ENCODE measurements around the gene FAM110D. TPM values are rescaled to one million over a fixed set of nuclear protein-coding genes. Genes with fewer than 3 reads are reported as not detected.

FAM110D gene
- total and polyA plus RNA-seq, 2 experiments from 2014 or later = 0.24 to 0.39 TPM

GRCh38 chr1:26111530-26112406 lies 47.1 kb upstream of the FAM110D start, which contains the start of gene PDIK1L:
TSS of gene PDIK1L (plus strand) at chr1:26111824. CDS start at chr1:26114309, 2,485 bp downstream.
- Mint-ChIP-seq H3K36me3 (ENCODE audit: low read depth) (peaks cover 4% of the 10 kb centered on the region), H3K9me3 (no peaks in the 10 kb centered on the region; the same call in 2 of the 3 replicates), H3K27me3 (ENCODE audit: insufficient read depth, low read depth, poor library complexity) (peaks cover 9% of the 10 kb centered on the region), H3K27ac (peak within 1 kb of the TSS; percentile 96), H3K4me3 (peak within 1 kb of the TSS; percentile 89), H3K4me1 (peaks cover 18% of the 10 kb centered on the region)
- no peaks in the 10 kb centered on the region; the same call in 1 of the 2 replicates for H3K79me2 ChIP-seq (replicated peaks; ENCODE audit: insufficient read depth)
- peak within 1 kb of the TSS; percentile 98 for H2AFZ ChIP-seq
- H3K4me3 ChIP-seq = peak within 1 kb of the TSS; percentile 98
- 0 out of 2 replicates have a peak, but pooled peaks cover 7% of the 10 kb centered on the region for H4K20me1 ChIP-seq (replicated peaks; ENCODE audit: insufficient read depth)
- ATAC-seq = peak; percentile 88
- no peaks in the 10 kb centered on the region; the same call in 1 of the 2 replicates for H3K36me3 ChIP-seq (ENCODE audit: insufficient read depth)
- peaks cover 16% of the 10 kb centered on the region for H3K27me3 ChIP-seq (ENCODE audit: insufficient read depth)
- H3F3A ChIP-seq (replicated peaks; ENCODE audit: low read depth) = 0 out of 2 replicates have a peak, but pooled peaks cover 4% of the 10 kb centered on the region
- TF ChIP-seq ZNF331 (CRISPR knock-in tag; IDR thresholded peaks at IDR 0.05; ENCODE audit: low read depth) (no peak), REST (IDR thresholded peaks at IDR 0.05; ENCODE audit: unreplicated experiment) (no peak), JUNB (IDR thresholded peaks at IDR 0.05; ENCODE audit: unreplicated experiment) (no peak), CREB1 (CRISPR knock-in tag; IDR thresholded peaks at IDR 0.05; ENCODE audit: low read depth) (peak; percentile 71), NANOG (IDR thresholded peaks at IDR 0.05; ENCODE audit: borderline replicate concordance) (no peak), STAT1 (IDR thresholded peaks at IDR 0.05; ENCODE audit: unreplicated experiment) (no peak), EZH2phosphoT487 (IDR thresholded peaks at IDR 0.05; ENCODE audit: unreplicated experiment) (no peak), CTCF (conservative IDR thresholded peaks at IDR 0.05; ENCODE audit: low read depth in 2 of 2) (no peak), ZNF114 (CRISPR knock-in tag; IDR thresholded peaks at IDR 0.05) (no peak), POLR2AphosphoS5 (IDR thresholded peaks at IDR 0.05; ENCODE audit: low read depth) (peak; percentile 65), EZH2 (IDR thresholded peaks at IDR 0.05; ENCODE audit: low read depth, unreplicated experiment) (no peak), ZNF462 (CRISPR knock-in tag; IDR thresholded peaks at IDR 0.05) (no peak), ETS1 (IDR thresholded peaks at IDR 0.05) (peak; percentile 41; the same call in 1 of the 2 replicates)
- peak within 1 kb of the TSS; percentile 89 for H3K4me2 ChIP-seq
- no peaks in the 10 kb centered on the region for H3K9me2 ChIP-seq (ENCODE audit: insufficient read depth)
- DNase-seq (ENCODE audit: low spot score) = peak; percentile 93
- peak within 1 kb of the TSS; percentile 97 for H3K27ac ChIP-seq (ENCODE audit: low read depth)
- peaks cover 17% of the 10 kb centered on the region for H3K4me1 ChIP-seq (ENCODE audit: insufficient read depth)
